Stimulated activated CD4-positive, alpha-beta T cell treated with anti-CD3 and anti-CD28 coated beads, TNF-alpha, amount 100 ng/mL, for 24 hours (primary cell): ENCODE results near the gene CA5A.
"Not testable (repeated sequence)": the region's sequence is repeated elsewhere in the genome, so short reads cannot be mapped to it uniquely, and the experiment has no call there.

Experiments
- DNase-seq, 3 experiments: peaks; one replicate each; pipeline ENCODE4 v3.0.0-alpha.2; 2020; ENCODE audit warnings: low read depth in 3 of 3

CA5A gene

GRCh38 chr16:87948119-87948545 is 11.8 kb upstream of the CA5A start:
- DNase-seq: no peak

GRCh38 chr16:87947356-87948118 is 11.2 kb upstream of the CA5A start:
- DNase-seq: no peak

DNA sequence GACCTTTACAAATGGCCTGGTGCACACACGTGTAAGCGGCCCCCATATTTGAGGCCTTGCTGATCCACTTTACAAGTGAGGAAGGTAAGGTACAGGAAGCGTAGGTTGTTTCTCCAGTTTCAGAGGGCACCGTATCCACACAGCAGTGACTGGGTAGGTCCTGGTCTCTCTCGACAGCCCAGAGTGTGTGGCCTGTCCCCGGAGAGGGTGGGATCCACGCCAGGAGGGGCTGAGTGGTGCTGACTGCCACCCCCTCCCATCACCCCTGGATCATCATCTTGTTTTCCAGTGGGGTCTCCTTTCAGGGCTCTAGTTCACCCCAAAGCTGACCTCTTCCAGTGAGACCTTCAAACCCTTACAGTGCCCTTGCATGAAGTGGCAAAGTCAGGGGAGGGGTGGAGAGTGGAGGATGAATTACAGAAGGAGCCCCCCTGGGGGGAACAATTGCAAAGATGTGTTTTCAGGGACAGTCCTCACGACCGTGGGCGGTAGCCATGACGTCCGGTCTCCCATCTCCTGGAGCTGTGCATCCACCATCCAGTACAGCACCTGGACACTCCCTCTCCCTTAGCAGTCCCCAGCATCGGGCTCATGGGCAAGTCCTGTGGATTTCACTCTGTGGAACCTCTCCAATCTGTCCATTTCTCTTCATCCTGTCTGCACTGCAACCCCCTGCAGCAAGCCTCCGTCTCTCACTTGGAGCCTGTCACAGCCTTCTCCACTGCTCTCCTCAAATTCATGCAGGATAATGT is 10.4 kb upstream of the CA5A start:
- DNase-seq: no peak

- DNase-seq: no peak
Observed at GRCh38 chr16:87945351-87946042, 9.2 kb upstream of the CA5A start.

- DNase-seq: no peak
Observed at GRCh38 chr16:87942680-87943079, 6.4 kb upstream of the CA5A start.

- no peak for DNase-seq
Observed at GRCh38 chr16:87939562-87940423, 3.5 kb upstream of the CA5A start.

DNA sequence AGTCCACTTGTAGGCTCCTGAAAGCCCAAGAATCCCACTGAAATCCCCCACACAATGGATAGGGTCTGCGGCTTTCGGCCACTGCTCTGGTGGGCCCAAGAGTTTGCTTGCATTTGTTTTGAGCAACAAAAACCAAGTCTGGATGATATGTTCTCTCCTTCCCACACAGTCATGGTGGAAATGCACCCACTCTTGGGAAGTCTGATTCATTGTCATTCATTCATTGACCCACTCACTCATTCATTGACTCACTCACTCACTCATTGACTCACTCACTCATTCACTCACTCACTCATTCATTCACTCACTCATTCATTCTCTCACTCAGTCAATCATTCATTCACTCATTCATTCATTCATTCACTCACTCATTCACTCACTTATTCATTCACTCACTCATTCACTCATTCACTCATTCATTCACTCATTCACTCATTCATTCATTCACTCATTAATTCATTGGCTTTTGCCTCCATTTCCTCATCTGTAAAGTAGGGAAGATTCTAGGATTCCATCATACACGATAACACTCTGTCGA is 2.2 kb upstream of the CA5A start:
- DNase-seq: no peak

DNA sequence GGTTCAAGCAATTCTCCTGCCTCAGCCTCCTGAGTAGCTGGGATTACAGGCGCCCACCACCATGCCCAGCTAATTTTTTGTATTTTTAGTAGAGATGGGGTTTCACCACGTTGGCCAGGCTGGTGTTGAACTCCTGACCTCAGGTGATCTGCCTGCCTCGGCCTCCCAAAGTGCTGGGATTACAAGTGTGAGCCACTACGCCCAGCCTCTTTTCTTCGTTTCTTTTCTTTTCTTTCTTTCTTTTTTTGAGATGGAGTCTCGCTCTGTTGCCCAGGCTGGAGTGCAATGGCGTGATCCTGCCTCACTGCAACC is 858 bp upstream of the CA5A start:
- not testable (repeated sequence) for DNase-seq

- not testable (repeated sequence) for DNase-seq
Observed at GRCh38 chr16:87936016-87936374, 334 bp downstream of the CA5A start.

DNA sequence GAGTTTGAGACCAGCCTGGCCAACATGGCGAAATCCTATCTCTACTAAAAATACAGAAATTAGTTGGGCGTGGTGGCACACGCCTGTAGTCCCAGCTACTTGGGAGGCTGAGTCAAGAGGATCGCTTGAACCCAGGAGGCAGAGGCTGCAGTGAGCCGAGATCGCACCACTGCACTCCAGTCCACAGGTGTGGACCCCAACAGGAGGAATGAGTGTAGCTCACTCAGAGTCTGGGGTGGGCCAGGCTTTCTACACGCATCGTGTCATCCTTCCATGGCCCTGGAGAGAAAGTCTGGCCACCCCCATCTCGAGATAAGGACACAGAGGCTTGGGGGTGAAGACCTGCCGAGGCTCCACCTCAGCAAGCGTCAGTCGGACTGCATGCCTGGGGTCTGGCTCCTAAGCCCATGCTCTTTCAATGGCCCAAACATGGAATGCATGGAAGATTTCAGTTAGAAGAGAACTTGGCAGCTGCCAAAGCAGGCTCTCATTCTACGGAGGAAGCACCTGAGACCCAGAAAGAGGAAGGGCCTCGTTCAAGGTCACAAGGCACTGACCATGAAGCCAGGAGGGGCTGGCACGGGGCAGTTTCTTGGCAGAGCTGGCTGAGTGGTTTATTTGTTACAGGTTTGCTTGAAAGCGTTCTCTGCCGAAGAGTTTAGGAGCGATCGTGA is 1.4 kb downstream of the CA5A start:
- DNase-seq: not testable (repeated sequence)

- no peak for DNase-seq
Observed at GRCh38 chr16:87933140-87933495, 3.2 kb downstream of the CA5A start.

DNA sequence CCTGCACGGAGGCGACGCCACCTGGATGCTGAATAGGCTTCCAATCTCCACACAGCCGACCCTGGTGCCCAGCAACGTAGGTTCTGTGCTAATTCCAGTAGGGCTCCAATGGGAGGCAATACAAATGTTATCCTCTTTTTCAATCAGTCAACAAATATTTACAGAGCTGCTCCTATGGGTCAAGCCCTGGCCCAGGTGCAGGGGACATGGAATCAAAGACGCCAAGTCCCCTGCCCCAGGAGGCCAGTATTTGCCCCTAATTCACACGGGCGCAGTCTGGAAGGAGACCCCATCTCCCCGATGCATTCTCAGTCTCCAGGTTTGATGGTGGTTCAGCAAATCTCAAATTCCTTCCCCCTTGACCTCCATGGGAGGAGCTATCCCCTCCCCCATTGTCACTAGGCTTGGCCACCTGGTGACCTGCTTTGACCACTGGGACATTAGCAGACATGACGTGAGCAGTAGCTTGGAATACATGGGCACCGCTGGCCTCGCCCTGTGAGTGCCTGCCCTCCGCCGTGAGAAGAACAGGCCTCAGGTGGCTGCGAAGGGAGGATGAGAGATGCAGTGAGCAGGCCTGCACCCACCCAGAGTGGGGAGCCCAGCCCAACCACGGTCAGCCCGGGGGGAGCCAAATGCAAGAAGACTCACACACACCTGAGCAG is 3.7 kb downstream of the CA5A start:
- DNase-seq: not testable (repeated sequence)

- peak in 1 of 3 experiments; percentile 37 for DNase-seq
Observed at GRCh38 chr16:87931504-87931903, 4.8 kb downstream of the CA5A start.

DNA sequence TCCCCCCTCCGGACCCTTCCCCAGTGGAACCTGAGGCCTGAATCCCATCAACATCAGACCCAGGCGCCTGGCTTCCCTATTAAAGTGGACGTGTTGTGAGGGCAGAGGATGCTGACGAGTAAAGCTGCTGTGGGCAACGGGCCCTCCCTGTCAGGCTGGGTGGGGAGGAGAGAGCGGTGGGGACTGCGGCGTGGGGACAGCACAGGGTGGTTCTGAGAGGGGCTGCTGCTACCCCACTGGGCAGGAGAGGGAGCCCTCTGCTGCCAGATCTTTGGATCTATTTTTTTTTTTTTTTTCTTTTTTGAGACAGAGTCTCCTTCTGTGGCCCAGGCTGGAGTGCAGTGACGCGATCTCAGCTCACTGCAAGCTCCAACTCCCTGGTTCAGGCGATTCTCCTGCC is 5.9 kb downstream of the CA5A start:
- no peak for DNase-seq

DNA sequence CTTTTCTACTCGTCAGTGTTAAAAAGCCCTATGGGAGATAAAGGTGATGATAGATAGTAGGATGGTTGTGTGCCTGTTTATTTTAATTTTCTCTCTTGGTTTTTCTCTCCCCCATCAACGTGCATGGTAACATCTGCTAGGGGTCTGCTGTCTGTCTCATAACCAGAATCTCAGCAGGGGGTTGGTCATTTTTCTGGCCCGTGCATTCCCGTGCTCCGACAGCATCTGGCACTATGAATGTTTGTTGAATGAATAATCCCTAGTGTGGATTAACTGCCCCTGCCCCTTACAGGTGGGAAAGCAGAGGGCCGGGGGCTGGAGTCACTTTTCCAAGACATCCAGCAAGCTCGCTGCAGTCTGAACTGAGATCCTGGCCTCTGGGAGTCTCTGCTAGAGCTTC is 6.3 kb downstream of the CA5A start:
- no peak for DNase-seq

- DNase-seq: no peak
Observed at GRCh38 chr16:87927195-87927562, 9.2 kb downstream of the CA5A start.

DNA sequence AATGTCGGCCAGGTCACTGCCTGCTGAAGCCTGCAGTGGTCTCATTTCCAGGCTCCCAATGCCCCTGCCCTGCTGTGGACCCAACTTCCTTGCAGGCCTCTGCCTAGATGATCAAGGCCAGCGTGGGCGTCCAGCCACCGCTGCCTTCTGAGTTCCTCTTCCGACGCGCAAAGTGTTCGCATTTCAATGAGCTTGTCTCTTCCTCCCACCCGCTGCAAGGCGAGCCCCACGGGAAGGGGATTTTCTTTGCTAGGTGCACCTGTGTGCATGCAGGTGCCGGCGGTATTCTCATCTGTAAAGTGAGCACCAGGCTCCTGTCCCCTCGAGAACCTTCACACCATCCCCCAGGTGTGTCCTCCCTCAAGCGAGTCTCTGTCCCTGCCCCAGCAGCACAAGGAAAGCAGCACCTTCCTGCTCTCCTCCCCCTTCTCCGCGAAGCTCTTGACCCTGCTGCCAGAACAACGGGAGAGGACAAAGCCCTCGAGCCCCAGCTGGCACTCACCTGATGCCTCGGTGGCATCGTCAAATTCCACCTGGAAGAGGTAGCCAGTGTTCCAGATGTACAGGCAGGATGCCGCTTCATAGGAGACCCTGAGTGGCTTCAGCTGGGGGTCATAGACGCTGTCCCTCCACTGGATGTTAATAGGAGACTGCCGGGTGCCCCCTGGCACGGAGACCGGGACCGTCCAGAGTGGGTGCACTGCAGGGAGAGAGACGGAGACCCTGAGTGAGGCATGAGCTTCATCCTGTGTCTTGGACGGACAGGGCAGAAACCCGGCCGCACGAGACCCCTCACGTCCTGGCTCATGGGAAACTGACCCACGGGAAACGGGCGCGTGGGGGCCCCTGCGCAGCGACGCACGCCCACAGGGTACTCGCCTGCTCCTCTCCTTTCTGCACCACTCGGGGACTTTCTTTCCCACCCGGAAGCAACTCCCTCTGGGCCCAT is 9.8 kb downstream of the CA5A start:
- peak in 1 of 3 experiments; percentile 27 for DNase-seq

- no peak for DNase-seq
Observed at GRCh38 chr16:87924811-87925670, 11.3 kb downstream of the CA5A start.
